SK-N-SH treated with all-trans-retinoic acid at 6 μM for 48 hours (cell line): ENCODE measurements around the gene R3HDM1.

Experiments
- ATAC-seq: fragments of 200-7000 bp; cut with Tn5 transposase; 3 replicates; pipeline ENCODE4 v1.9.1; 2020; ENCODE audit warnings: mild to moderate bottlenecking, moderate library complexity
- ARNTL ChIP-seq: fragments of 450-650 bp; formaldehyde crosslinking; IDR thresholded peaks from 2 replicates; pipeline ENCODE4 v1.5.0; 2020; ENCODE audit warnings: low read depth, mild to moderate bottlenecking, moderate library complexity, borderline replicate concordance
- BACH2 ChIP-seq: fragments of 250-450 bp; sonication (Bioruptor Pico); IDR thresholded peaks from 2 replicates; pipeline ENCODE4 v1.9.0; 2021; ENCODE audit warnings: mild to moderate bottlenecking, borderline replicate concordance
- CSDC2 ChIP-seq: fragments of 250-450 bp; sonication (Bioruptor Pico); IDR thresholded peaks from 2 replicates; pipeline ENCODE4 v1.5.0; 2020; ENCODE audit warnings: mild to moderate bottlenecking, moderate library complexity
- ESRRG ChIP-seq: fragments of 250-450 bp; sonication (Bioruptor Pico); IDR thresholded peaks from 2 replicates; pipeline ENCODE4 v1.6.1; 2021; ENCODE audit warnings: mild to moderate bottlenecking
- GLIS3 ChIP-seq: fragments of 250-450 bp; sonication (Bioruptor Pico); IDR thresholded peaks from 2 replicates; pipeline ENCODE4 v1.5.0; 2020; ENCODE audit warnings: mild to moderate bottlenecking, moderate library complexity
- ISL1 ChIP-seq: fragments of 250-450 bp; sonication (Bioruptor Pico); IDR thresholded peaks from 2 replicates; pipeline ENCODE4 v2.1.2; 2022; ENCODE audit warnings: mild to moderate bottlenecking, moderate library complexity
- OSR1 ChIP-seq: fragments of 250-450 bp; sonication (Bioruptor Pico); IDR thresholded peaks from 2 replicates; pipeline ENCODE4 v1.8.0; 2022; ENCODE audit warnings: moderate library complexity, mild to moderate bottlenecking, inconsistent platforms
- PPARA ChIP-seq: fragments of 250-450 bp; sonication (Bioruptor Pico); IDR thresholded peaks from 2 replicates; pipeline ENCODE4 v1.5.0; 2020; ENCODE audit warnings: mild to moderate bottlenecking, borderline replicate concordance
- RARB ChIP-seq: fragments of 250-450 bp; sonication (Bioruptor Pico); IDR thresholded peaks from 2 replicates; pipeline ENCODE4 v1.8.0; 2021; ENCODE audit warnings: mild to moderate bottlenecking, moderate library complexity
- SNAI2 ChIP-seq: fragments of 250-450 bp; sonication (Bioruptor Pico); IDR thresholded peaks from 2 replicates; pipeline ENCODE4 v1.5.0; 2020; ENCODE audit warnings: mild to moderate bottlenecking, moderate library complexity
- TCF4 ChIP-seq: fragments of 250-450 bp; sonication (Bioruptor Pico); IDR thresholded peaks from 2 replicates; pipeline ENCODE4 v1.8.0; 2021; ENCODE audit warnings: mild to moderate bottlenecking, moderate library complexity, borderline replicate concordance
- TOX ChIP-seq: fragments of 250-450 bp; sonication (Bioruptor Pico); IDR thresholded peaks from 2 replicates; pipeline ENCODE4 v1.8.0; 2021; ENCODE audit warnings: mild to moderate bottlenecking, moderate library complexity, borderline replicate concordance
- TSHZ2 ChIP-seq: fragments of 250-450 bp; sonication (Bioruptor Pico); IDR thresholded peaks from 2 replicates; pipeline ENCODE4 v1.5.0; 2020; ENCODE audit warnings: mild to moderate bottlenecking, moderate library complexity
- ZC3H10 ChIP-seq: fragments of 250-450 bp; sonication (Bioruptor Pico); IDR thresholded peaks from 2 replicates; pipeline ENCODE4 v1.5.1; 2021; ENCODE audit warnings: mild to moderate bottlenecking, moderate library complexity
- ZFP3 ChIP-seq: fragments of 250-450 bp; sonication (Bioruptor Pico); IDR thresholded peaks from 2 replicates; pipeline ENCODE4 v1.5.0; 2020; ENCODE audit warnings: mild to moderate bottlenecking, moderate library complexity
- ZNF565 ChIP-seq: fragments of 450-650 bp; formaldehyde crosslinking; conservative IDR thresholded peaks from 2 replicates; pipeline ENCODE4 v1.5.0; 2020; ENCODE audit warnings: low read depth, mild to moderate bottlenecking, moderate library complexity
- ZNF70 ChIP-seq: fragments of 450-650 bp; formaldehyde crosslinking; IDR thresholded peaks from 2 replicates; pipeline ENCODE4 v1.5.0; 2020; ENCODE audit warnings: mild to moderate bottlenecking, moderate library complexity
- ZNF8 ChIP-seq: fragments of 450-650 bp; formaldehyde crosslinking; IDR thresholded peaks from 2 replicates; pipeline ENCODE4 v1.5.0; 2020; ENCODE audit warnings: mild to moderate bottlenecking, moderate library complexity
- TF ChIP-seq, protein P1 (sequence below): fragments of 250-450 bp; sonication (Bioruptor Pico); IDR thresholded peaks from 2 replicates; pipeline ENCODE4 v1.8.0; 2020; ENCODE audit warnings: mild to moderate bottlenecking, moderate library complexity, borderline replicate concordance
- TF ChIP-seq, protein P2 (sequence below): fragments of 250-450 bp; sonication (Bioruptor Pico); IDR thresholded peaks from 2 replicates; pipeline ENCODE4 v1.8.0; 2021; ENCODE audit warnings: low read depth, mild to moderate bottlenecking, moderate library complexity, borderline replicate concordance
- TF ChIP-seq, protein P3 (sequence below): fragments of 250-450 bp; sonication (Bioruptor Pico); IDR thresholded peaks from 2 replicates; pipeline ENCODE4 v1.5.1; 2021; ENCODE audit warnings: mild to moderate bottlenecking, moderate library complexity

Gene R3HDM1

DNA sequence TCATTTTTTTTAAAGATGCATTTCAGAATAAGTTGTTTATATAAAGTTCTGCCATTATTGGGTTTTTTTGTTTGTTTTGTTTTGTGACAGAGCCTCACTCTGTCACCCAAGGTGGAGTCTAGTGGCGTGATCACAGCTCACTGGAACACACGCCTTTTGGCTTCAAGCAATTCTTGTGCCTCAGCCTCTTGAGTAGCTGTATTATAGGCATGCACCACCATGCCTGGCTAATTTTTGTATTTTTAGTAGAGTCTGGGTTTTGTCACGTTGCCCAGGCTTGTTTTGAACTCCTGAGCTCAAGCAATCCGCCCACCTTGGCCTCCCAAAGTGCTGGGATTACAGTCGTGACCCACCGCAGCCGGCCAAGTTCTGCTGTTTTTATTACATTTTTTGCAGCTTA lies 72.3 kb downstream of the R3HDM1 start:
- no peak for ATAC-seq
- TF ChIP-seq ISL1 (CRISPR knock-in tag) (no peak), PPARA (CRISPR knock-in tag) (no peak), GLIS3 (CRISPR knock-in tag) (no peak), ZC3H10 (CRISPR knock-in tag) (no peak), OSR1 (CRISPR knock-in tag) (no peak)
- TF ChIP-seq, protein P1, sequence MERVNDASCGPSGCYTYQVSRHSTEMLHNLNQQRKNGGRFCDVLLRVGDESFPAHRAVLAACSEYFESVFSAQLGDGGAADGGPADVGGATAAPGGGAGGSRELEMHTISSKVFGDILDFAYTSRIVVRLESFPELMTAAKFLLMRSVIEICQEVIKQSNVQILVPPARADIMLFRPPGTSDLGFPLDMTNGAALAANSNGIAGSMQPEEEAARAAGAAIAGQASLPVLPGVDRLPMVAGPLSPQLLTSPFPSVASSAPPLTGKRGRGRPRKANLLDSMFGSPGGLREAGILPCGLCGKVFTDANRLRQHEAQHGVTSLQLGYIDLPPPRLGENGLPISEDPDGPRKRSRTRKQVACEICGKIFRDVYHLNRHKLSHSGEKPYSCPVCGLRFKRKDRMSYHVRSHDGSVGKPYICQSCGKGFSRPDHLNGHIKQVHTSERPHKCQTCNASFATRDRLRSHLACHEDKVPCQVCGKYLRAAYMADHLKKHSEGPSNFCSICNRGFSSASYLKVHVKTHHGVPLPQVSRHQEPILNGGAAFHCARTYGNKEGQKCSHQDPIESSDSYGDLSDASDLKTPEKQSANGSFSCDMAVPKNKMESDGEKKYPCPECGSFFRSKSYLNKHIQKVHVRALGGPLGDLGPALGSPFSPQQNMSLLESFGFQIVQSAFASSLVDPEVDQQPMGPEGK = no peak

GRCh38 chr2:135607561-135607960 lies 76.3 kb downstream of the R3HDM1 start:
- ATAC-seq = no peak
- TF ChIP-seq CSDC2 (CRISPR knock-in tag) = no peak
- TF ChIP-seq ESRRG (CRISPR knock-in tag) = no peak
- TF ChIP-seq TCF4 = no peak

DNA sequence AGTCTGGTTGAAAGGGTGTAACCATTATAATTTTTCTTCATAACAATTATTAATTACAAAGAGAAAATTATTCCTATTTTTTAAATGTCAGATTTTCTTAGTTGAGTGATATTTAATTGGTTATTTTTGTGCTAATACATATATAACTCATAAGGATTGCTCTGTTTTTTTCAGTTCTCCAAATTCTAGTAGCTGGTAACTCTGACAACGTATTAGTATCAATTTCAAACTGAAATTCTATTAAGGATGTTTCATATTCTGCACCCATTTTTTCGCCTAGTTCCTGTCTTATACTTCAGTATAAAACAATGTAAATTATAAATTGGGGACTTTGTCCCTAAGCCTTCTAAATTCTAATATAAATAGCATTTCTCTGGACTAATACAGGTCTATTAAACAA lies 81.0 kb downstream of the R3HDM1 start:
- no peak for ATAC-seq

More for the DNA sequence above, 81.0 kb downstream of the R3HDM1 start:
- TF ChIP-seq BACH2 (CRISPR knock-in tag) (no peak), GLIS3 (CRISPR knock-in tag) (no peak), TSHZ2 (CRISPR knock-in tag) (no peak), CSDC2 (CRISPR knock-in tag) (no peak), ZNF565 (CRISPR knock-in tag) (no peak), ZFP3 (CRISPR knock-in tag) (no peak), RARB (no peak), ZC3H10 (CRISPR knock-in tag) (no peak), SNAI2 (CRISPR knock-in tag) (no peak), OSR1 (CRISPR knock-in tag) (no peak), ARNTL (CRISPR knock-in tag) (no peak), TOX (no peak), ZNF8 (CRISPR knock-in tag) (no peak), ISL1 (CRISPR knock-in tag) (no peak), ZNF70 (CRISPR knock-in tag) (no peak)
- TF ChIP-seq, protein P2, sequence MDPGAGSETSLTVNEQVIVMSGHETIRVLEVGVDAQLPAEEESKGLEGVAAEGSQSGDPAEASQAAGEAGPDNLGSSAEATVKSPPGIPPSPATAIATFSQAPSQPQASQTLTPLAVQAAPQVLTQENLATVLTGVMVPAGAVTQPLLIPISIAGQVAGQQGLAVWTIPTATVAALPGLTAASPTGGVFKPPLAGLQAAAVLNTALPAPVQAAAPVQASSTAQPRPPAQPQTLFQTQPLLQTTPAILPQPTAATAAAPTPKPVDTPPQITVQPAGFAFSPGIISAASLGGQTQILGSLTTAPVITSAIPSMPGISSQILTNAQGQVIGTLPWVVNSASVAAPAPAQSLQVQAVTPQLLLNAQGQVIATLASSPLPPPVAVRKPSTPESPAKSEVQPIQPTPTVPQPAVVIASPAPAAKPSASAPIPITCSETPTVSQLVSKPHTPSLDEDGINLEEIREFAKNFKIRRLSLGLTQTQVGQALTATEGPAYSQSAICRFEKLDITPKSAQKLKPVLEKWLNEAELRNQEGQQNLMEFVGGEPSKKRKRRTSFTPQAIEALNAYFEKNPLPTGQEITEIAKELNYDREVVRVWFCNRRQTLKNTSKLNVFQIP (CRISPR knock-in tag) = no peak
- TF ChIP-seq, protein P1 = no peak
- TF ChIP-seq, protein P3, sequence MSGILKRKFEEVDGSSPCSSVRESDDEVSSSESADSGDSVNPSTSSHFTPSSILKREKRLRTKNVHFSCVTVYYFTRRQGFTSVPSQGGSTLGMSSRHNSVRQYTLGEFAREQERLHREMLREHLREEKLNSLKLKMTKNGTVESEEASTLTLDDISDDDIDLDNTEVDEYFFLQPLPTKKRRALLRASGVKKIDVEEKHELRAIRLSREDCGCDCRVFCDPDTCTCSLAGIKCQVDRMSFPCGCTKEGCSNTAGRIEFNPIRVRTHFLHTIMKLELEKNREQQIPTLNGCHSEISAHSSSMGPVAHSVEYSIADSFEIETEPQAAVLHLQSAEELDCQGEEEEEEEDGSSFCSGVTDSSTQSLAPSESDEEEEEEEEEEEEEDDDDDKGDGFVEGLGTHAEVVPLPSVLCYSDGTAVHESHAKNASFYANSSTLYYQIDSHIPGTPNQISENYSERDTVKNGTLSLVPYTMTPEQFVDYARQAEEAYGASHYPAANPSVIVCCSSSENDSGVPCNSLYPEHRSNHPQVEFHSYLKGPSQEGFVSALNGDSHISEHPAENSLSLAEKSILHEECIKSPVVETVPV (CRISPR knock-in tag) = no peak
